ENCODE results near the gene ROR2.

ROR2 gene

DNA sequence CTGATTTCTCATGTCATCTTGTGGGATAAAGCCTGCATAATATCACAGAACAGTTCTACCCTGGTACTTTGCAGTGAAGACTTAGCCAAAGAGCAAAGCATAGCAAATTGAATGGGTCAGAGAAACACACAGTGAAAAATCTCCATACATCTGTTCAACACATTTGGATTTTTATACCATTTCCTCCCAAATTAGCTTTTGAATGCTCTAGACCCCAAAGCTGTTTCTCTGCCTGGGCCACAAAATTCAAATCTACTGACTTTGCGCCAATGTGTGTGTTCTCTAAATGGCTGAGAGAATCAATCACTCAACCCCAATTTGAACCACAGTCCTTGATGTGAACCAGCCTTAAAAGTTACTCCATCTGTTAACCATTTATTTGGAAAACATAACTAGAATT lies 289.5 kb downstream of the ROR2 start:
- no peak overlapping the region for H3K4me3 ChIP-seq (ENCODE audit: low read depth, low read length)
- no peak for DNase-seq (ENCODE audit: low read depth, low spot score)
- TF ChIP-seq, protein P1, sequence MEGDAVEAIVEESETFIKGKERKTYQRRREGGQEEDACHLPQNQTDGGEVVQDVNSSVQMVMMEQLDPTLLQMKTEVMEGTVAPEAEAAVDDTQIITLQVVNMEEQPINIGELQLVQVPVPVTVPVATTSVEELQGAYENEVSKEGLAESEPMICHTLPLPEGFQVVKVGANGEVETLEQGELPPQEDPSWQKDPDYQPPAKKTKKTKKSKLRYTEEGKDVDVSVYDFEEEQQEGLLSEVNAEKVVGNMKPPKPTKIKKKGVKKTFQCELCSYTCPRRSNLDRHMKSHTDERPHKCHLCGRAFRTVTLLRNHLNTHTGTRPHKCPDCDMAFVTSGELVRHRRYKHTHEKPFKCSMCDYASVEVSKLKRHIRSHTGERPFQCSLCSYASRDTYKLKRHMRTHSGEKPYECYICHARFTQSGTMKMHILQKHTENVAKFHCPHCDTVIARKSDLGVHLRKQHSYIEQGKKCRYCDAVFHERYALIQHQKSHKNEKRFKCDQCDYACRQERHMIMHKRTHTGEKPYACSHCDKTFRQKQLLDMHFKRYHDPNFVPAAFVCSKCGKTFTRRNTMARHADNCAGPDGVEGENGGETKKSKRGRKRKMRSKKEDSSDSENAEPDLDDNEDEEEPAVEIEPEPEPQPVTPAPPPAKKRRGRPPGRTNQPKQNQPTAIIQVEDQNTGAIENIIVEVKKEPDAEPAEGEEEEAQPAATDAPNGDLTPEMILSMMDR (IDR thresholded peaks at IDR 0.05; ENCODE audit: insufficient read depth, low read length, missing control alignments), result no peak
- CTCF ChIA-PET, result interaction anchor here (1.1 to 2.2 kb wide), 11 partner anchors 10 to 745 kb away, joined by 3 to 20 read pairs (median 5); no protein-coding TSS in a partner anchor
- POLR2A ChIA-PET, result no interaction called here

DNA sequence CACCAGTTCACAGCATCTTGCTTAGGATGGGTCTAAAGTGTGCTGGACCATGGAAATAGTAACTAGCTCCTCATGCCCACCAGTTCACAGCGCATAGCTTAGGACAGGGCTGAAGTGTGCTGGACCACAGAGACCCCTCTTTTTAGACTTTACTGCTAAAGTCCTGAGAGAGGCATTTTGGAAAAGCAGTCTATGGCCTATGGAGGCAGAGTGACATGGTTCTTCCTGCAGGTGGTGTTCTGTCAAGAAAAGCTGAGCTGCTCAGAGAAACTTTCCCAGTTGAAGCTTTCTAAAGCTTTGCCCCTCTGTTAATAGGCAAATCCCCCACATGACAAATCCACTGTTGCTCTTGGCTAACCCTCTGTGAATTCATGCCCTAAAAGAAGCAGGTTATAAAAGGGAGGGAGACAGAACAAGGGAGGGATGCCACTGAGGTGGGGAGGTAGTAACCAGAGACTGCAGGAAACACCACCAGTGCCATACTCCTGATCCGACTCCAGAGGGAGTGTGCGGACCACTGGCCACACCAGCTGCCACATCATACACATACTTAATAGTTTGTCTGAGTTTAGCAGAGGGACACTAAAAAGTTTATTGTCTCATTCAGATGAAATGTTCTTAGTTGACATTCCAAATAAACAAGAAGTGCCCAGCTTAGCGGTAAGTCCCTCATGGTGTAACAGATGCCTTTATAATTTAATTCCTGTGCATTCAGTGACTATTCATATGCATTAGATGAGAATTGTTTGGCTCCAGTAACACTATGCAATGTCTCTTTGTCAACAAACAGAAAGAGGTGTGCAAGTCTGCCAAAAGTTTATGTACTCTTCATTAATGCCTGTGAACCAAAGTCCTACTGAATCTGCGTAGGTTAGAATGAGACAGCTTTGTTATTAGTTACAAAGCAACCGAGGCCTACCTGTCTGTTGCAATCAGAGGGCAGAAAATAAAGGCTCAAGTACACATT lies 290.2 kb downstream of the ROR2 start:
- POLR2A ChIA-PET, result no interaction called here
- CTCF ChIA-PET, result interaction anchor here (0.8 to 2.2 kb wide), 16 partner anchors 7 to 745 kb away, joined by 3 to 20 read pairs (median 4); no protein-coding TSS in a partner anchor
- TF ChIP-seq, protein P1 (IDR thresholded peaks at IDR 0.05; ENCODE audit: insufficient read depth, low read length, missing control alignments), result peak; percentile 82
- DNase-seq (ENCODE audit: low read depth, low spot score), result no peak
- H3K4me3 ChIP-seq (ENCODE audit: low read depth, low read length), result no peak overlapping the region

DNA sequence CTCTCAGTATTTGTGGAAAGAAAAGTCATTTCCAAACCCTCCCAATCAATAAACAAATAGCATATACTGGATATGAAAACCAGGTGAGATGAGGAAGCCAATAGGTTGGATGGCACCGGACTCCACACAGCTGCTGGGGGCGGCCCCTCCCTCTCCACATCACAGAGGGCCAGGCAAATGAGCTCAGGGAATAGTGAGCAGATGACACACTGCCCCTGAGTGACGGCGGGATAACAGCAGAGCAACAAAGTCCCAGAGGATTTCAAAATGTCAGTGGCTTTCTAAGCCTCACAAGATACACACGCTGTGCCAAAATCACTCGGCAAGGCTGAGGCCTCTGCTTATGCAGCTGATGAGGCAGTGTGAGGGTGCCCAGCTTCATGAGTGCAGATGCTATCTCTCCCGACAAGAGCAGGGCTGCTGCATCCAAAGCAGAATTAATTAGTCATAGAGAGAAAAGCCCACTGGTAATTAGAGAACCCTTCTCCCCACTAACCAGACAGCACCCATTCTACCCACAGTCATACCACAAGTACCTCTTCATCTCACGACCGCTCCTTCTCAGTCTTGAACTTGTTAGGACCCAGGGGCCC lies 291.4 kb downstream of the ROR2 start:
- no peak for DNase-seq (ENCODE audit: low read depth, low spot score)
- ChIA-PET CTCF (interaction anchor here (0.6 to 2.2 kb wide), 15 partner anchors 8 to 743 kb away, joined by 3 to 20 read pairs (median 4); no protein-coding TSS in a partner anchor), POLR2A (no interaction called here)
- H3K4me3 ChIP-seq (ENCODE audit: low read depth, low read length), result no peak overlapping the region
- TF ChIP-seq, protein P1 (IDR thresholded peaks at IDR 0.05; ENCODE audit: insufficient read depth, low read length, missing control alignments), result no peak

DNA sequence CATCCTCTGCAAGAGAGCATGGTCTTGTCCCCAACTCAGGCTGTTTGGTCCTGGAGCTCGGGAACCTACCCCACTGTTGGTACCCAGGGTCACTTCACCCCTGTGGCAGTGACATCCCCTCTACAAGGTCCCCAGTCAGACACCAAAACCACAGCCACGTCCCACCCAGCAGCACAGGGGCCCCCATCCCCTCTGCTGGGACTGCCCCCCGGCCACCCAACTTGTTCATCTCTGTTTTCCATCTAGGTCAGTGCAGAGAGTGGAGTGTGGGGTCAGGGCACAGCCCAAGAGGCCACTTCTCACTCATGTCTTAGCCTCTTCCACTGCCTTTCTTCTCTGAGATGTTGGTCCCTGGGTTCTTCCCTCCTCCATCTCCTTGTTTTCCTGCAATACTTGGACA lies 292.5 kb downstream of the ROR2 start:
- DNase-seq (ENCODE audit: low read depth, low spot score), result no peak
- ChIA-PET CTCF (interaction anchor here (1.2 kb wide), 1 partner anchor 19 kb away, joined by 4 read pairs; no protein-coding TSS in a partner anchor), POLR2A (no interaction called here)
- no peak overlapping the region for H3K4me3 ChIP-seq (ENCODE audit: low read depth, low read length)
- TF ChIP-seq, protein P1 (IDR thresholded peaks at IDR 0.05; ENCODE audit: insufficient read depth, low read length, missing control alignments), result no peak

DNA sequence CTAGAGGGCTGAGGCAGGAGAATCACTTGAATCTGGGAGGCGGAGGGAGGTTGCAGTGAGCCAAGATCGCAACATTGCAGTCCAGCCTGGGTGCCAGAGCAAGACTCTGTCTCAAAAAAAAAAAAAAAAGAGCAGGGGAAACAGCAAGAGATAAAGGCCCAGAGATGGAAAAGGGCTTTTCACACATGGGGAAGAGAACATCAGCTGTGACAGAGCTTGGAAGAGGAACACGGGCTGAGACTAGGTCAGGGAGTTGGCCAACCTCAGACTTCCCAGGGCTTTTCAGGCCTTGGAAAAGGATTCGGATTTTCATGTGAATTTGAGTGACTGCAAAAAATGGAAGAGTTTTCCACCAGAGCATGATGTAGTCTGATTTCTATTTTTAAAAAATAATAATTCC lies 294.4 kb downstream of the ROR2 start:
- TF ChIP-seq, protein P1 (IDR thresholded peaks at IDR 0.05; ENCODE audit: insufficient read depth, low read length, missing control alignments), result no peak
- ChIA-PET CTCF (no interaction called here), POLR2A (no interaction called here)
- no peak overlapping the region for H3K4me3 ChIP-seq (ENCODE audit: low read depth, low read length)
- DNase-seq (ENCODE audit: low read depth, low spot score), result no peak

DNA sequence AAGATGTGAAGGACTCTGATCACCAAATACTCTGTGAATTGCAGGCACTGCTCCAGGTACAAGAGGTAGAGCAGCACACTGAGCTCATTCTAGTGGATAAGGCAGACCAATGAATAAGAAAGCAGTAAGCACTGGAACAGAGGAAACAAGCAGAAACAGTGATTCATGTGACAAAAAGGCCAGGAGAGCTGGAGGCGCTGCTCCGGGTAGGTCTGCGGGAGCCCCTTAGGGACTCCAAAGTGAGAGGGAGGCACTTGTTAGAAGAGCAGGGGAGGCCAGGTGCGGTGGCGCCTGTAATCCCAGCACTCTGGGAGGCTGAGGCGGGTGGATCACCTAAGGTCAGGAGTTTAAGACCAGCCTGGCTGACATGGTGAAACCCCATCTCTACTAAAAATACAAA lies 294.8 kb downstream of the ROR2 start:
- TF ChIP-seq, protein P1 (IDR thresholded peaks at IDR 0.05; ENCODE audit: insufficient read depth, low read length, missing control alignments), result no peak
- ChIA-PET CTCF (no interaction called here), POLR2A (no interaction called here)
- DNase-seq (ENCODE audit: low read depth, low spot score), result no peak
- no peak overlapping the region for H3K4me3 ChIP-seq (ENCODE audit: low read depth, low read length)
